Measurements from ENCODE around the gene HSPA1B. TPM values are rescaled to one million over a fixed set of nuclear protein-coding genes. Genes with fewer than 3 reads are reported as not detected.

Gene HSPA1B
- 100 to 1,000 TPM in 1 of 3 donors, 10 to 100 TPM in 1, 1 to 10 TPM in 1; 8.5 to 112 (median 15.3) TPM for total RNA-seq
- 18.2 TPM for total RNA-seq (2013)

- Mint-ChIP-seq H3K4me3 (peak within 1 kb of the TSS; percentile 96), H3K36me3 (no peaks in the 10 kb centered on the region), H3K4me1 (peaks cover 22 to 25% of the 10 kb centered on the region in 2 donors), H3K27ac (peak within 1 kb of the TSS; percentile 95 to 99), H3K27me3 (ENCODE audit: low read depth in 2 of 2) (no peaks in the 10 kb centered on the region), H3K9me3 (no peaks in the 10 kb centered on the region)
- H3K36me3 ChIP-seq (ENCODE audit: control insufficient read depth, insufficient read depth, low read length): no peaks in the 10 kb centered on the region
- TF ChIP-seq CTCF (IDR thresholded peaks at IDR 0.05): no peak
- ATAC-seq: peak; percentile 78 to 86 (median 82)
- H3K4me1 ChIP-seq (ENCODE audit: control insufficient read depth, insufficient read depth, low read length): peaks cover 42% of the 10 kb centered on the region
- H3K27ac ChIP-seq (ENCODE audit: low read length): peak within 1 kb of the TSS; percentile 55
- DNase-seq: peak; percentile 66 to 91
- H3K27me3 ChIP-seq (ENCODE audit: control insufficient read depth, insufficient read depth, low read length): no peaks in the 10 kb centered on the region
- under 1% methylated on average over 47 of the region's 56 CpGs for WGBS (ENCODE audit: insufficient coverage)
- H3K9me3 ChIP-seq (ENCODE audit: control insufficient read depth, insufficient read depth, low read length): no peaks in the 10 kb centered on the region
- H3K4me3 ChIP-seq (ENCODE audit: low read length): peak within 1 kb of the TSS; percentile 77
- intact Hi-C loops (cut with micrococcal nuclease): no loop called here
These were observed at the start of gene HSPA1B for GRCh38 chr6:31827286-31828079. Gene HSPA1B (plus strand): TSS chr6:31827738. CDS start chr6:31827951, 213 bp downstream.

GRCh38 chr6:31778193-31778592, 49.3 kb upstream of the HSPA1B start:
- Histone ChIP-seq H3K36me3 (ENCODE audit: control insufficient read depth, insufficient read depth, low read length) (peaks cover 45% of the 10 kb centered on the region), H3K27ac (ENCODE audit: low read length) (no peak overlapping the region), H3K27me3 (ENCODE audit: control insufficient read depth, insufficient read depth, low read length) (no peaks in the 10 kb centered on the region), H3K9me3 (ENCODE audit: control insufficient read depth, insufficient read depth, low read length) (no peaks in the 10 kb centered on the region), H3K4me1 (ENCODE audit: control insufficient read depth, insufficient read depth, low read length) (peaks cover 32% of the 10 kb centered on the region), H3K4me3 (ENCODE audit: low read length) (no peak overlapping the region)
- H3K9me3 Mint-ChIP-seq: no peaks in the 10 kb centered on the region
- no peaks in the 10 kb centered on the region for H3K36me3 Mint-ChIP-seq
- H3K27me3 Mint-ChIP-seq (ENCODE audit: low read depth in 2 of 2): no peaks in the 10 kb centered on the region
- DNase-seq: no peak
- peak overlapping the region in 1 of 2 donors; percentile 87 for H3K27ac Mint-ChIP-seq
- ATAC-seq: no peak
- H3K4me3 Mint-ChIP-seq: no peak overlapping the region
- no peak for TF ChIP-seq CTCF (IDR thresholded peaks at IDR 0.05)
- intact Hi-C loops (cut with micrococcal nuclease): no loop called here
- H3K4me1 Mint-ChIP-seq: peaks cover 0 to 26% of the 10 kb centered on the region in 2 donors
- WGBS (ENCODE audit: insufficient coverage): 91% methylated on average over 5 of the region's 5 CpGs

GRCh38 chr6:31778999-31779885, 48.3 kb upstream of the HSPA1B start:
- Mint-ChIP-seq H3K4me3 (no peak overlapping the region), H3K9me3 (no peaks in the 10 kb centered on the region), H3K27ac (no peak overlapping the region), H3K4me1 (peaks cover 0 to 23% of the 10 kb centered on the region in 2 donors), H3K27me3 (ENCODE audit: low read depth in 2 of 2) (no peaks in the 10 kb centered on the region), H3K36me3 (no peaks in the 10 kb centered on the region)
- Histone ChIP-seq H3K4me1 (ENCODE audit: control insufficient read depth, insufficient read depth, low read length) (peaks cover 27% of the 10 kb centered on the region), H3K4me3 (ENCODE audit: low read length) (no peak overlapping the region), H3K27me3 (ENCODE audit: control insufficient read depth, insufficient read depth, low read length) (no peaks in the 10 kb centered on the region), H3K9me3 (ENCODE audit: control insufficient read depth, insufficient read depth, low read length) (no peaks in the 10 kb centered on the region), H3K36me3 (ENCODE audit: control insufficient read depth, insufficient read depth, low read length) (peaks cover 52% of the 10 kb centered on the region), H3K27ac (ENCODE audit: low read length) (no peak overlapping the region)
- intact Hi-C loops (cut with micrococcal nuclease): no loop called here
- 96% methylated on average over 43 of the region's 43 CpGs for WGBS (ENCODE audit: insufficient coverage)
- DNase-seq (no peak), ATAC-seq (no peak)
- no peak for TF ChIP-seq CTCF (IDR thresholded peaks at IDR 0.05)
